ENCODE results near the gene ADCY5.

The ADCY5 gene

DNA sequence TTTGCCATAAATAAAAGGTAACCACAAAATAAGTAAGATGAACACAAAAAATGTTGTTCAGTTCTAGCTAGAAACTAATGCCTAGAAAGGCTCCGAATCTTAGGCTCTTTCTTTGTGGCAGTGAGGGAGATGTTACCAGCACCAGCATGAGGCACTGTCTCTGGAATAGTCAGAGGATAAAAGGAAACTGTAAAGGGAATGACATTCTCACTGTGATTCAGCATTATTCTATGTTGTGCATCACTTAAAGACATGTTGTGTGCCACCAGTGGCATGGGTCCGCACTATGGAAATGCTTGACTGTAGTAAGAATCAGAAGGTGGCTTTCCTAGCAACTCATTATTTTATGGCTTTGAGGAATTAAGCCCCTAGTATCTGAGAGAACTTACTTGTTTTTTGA lies 176.3 kb downstream of the ADCY5 start:
- no peaks in the 10 kb centered on the region for H3K4me1 ChIP-seq (ENCODE audit: insufficient read depth, low read length)
- H3K79me2 ChIP-seq (ENCODE audit: insufficient read depth, low read length): no peaks in the 10 kb centered on the region
- H3K4me2 ChIP-seq (ENCODE audit: insufficient read depth, low read length): no peak overlapping the region
- H3K27me3 ChIP-seq (ENCODE audit: insufficient read depth, low read length, poor library complexity): no peaks in the 10 kb centered on the region
- no peaks in the 10 kb centered on the region for H3K9me3 ChIP-seq (ENCODE audit: insufficient read depth, low read length, severe bottlenecking)
- H3K4me3 ChIP-seq (ENCODE audit: low read depth in 1 of 2, low read length in 2 of 2): no peak overlapping the region
- peaks cover 15% of the 10 kb centered on the region; the same call in 1 of the 2 replicates for H3K36me3 ChIP-seq (ENCODE audit: insufficient read depth, low read length)
- no peaks in the 10 kb centered on the region for H4K20me1 ChIP-seq (ENCODE audit: insufficient read depth, low read length)
- DNase-seq (no peak), ATAC-seq (ENCODE audit: insufficient read depth, low read depth) (no peak)
- TF ChIP-seq, protein P1, sequence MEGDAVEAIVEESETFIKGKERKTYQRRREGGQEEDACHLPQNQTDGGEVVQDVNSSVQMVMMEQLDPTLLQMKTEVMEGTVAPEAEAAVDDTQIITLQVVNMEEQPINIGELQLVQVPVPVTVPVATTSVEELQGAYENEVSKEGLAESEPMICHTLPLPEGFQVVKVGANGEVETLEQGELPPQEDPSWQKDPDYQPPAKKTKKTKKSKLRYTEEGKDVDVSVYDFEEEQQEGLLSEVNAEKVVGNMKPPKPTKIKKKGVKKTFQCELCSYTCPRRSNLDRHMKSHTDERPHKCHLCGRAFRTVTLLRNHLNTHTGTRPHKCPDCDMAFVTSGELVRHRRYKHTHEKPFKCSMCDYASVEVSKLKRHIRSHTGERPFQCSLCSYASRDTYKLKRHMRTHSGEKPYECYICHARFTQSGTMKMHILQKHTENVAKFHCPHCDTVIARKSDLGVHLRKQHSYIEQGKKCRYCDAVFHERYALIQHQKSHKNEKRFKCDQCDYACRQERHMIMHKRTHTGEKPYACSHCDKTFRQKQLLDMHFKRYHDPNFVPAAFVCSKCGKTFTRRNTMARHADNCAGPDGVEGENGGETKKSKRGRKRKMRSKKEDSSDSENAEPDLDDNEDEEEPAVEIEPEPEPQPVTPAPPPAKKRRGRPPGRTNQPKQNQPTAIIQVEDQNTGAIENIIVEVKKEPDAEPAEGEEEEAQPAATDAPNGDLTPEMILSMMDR (IDR thresholded peaks at IDR 0.05; ENCODE audit: borderline replicate concordance, extremely low read depth, low read length, poor library complexity, severe bottlenecking): no peak
- no peak for TF ChIP-seq EZH2 (IDR thresholded peaks at IDR 0.05; ENCODE audit: borderline replicate concordance, low read depth, low read length, severe bottlenecking)
- H3K9ac ChIP-seq (ENCODE audit: low read depth, low read length): no peak overlapping the region
- no peak overlapping the region for H2AFZ ChIP-seq (ENCODE audit: low read depth, low read length)
- H3K27ac ChIP-seq (ENCODE audit: low read length): no peak overlapping the region

DNA sequence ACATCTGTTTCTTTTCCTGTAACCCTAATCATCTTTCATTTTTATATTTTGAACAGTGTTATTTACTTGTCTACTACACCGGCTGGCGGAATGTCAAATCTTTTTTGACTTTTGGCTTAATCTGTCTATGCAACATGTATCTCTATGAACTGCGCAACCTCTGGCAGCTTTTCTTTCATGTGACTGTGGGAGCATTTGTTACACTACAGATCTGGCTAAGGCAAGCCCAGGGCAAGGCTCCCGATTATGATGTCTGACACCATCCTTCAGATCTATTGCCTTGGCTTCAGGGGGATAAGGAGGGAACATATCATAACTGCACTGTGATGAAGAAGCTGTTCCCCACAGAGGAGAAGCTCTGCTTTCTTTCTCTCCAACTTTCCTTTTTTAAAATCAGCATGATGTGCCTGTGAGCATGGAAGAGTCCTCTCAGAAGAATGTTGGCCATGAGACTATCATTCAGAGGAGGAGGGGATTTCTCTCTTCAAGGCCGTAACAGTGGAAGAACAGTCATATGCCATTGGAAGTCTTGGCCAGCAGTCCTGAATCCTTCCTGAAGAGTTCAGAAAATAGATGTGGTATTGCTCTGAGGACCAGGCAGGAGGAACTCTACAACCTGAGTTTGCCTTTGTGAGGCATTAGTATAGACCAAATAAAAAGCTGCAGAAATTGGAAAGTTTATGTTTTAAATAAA lies 177.3 kb downstream of the ADCY5 start:
- H3K4me3 ChIP-seq (ENCODE audit: low read depth in 1 of 2, low read length in 2 of 2): no peak overlapping the region
- no peaks in the 10 kb centered on the region for H3K27me3 ChIP-seq (ENCODE audit: insufficient read depth, low read length, poor library complexity)
- H3K4me1 ChIP-seq (ENCODE audit: insufficient read depth, low read length): no peaks in the 10 kb centered on the region
- no peaks in the 10 kb centered on the region for H4K20me1 ChIP-seq (ENCODE audit: insufficient read depth, low read length)
- no peak overlapping the region for H3K27ac ChIP-seq (ENCODE audit: low read length)
- no peak for DNase-seq
- no peak overlapping the region for H2AFZ ChIP-seq (ENCODE audit: low read depth, low read length)
- ATAC-seq (ENCODE audit: insufficient read depth, low read depth): no peak
- TF ChIP-seq, protein P1 (IDR thresholded peaks at IDR 0.05; ENCODE audit: borderline replicate concordance, extremely low read depth, low read length, poor library complexity, severe bottlenecking): no peak
- TF ChIP-seq EZH2 (IDR thresholded peaks at IDR 0.05; ENCODE audit: borderline replicate concordance, low read depth, low read length, severe bottlenecking): no peak
- H3K4me2 ChIP-seq (ENCODE audit: insufficient read depth, low read length): no peak overlapping the region
- H3K36me3 ChIP-seq (ENCODE audit: insufficient read depth, low read length): peaks cover 18% of the 10 kb centered on the region; the same call in 1 of the 2 replicates
- H3K9me3 ChIP-seq (ENCODE audit: insufficient read depth, low read length, severe bottlenecking): no peaks in the 10 kb centered on the region
- H3K9ac ChIP-seq (ENCODE audit: low read depth, low read length): no peak overlapping the region
- H3K79me2 ChIP-seq (ENCODE audit: insufficient read depth, low read length): no peaks in the 10 kb centered on the region

DNA sequence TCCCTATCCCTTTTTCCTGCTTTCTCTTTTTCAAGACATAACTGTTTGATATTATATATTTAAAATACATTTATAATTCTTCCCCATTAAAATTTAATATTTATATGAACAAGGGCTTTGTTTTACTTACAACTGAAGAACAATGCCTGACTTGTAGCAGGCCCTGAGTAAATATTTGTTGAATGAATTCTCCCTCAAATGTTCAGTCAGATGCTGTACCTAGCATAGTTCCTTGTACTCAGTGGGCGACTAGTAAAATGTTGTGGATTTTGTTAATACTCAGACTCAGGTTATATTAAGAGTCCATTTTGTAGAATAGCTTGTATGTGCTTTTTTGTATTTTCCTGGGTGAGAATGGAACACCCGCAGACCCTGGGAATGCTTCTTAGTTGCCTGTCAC lies 178.1 kb downstream of the ADCY5 start:
- Histone ChIP-seq H3K9ac (ENCODE audit: low read depth, low read length) (no peak overlapping the region), H2AFZ (ENCODE audit: low read depth, low read length) (no peak overlapping the region), H4K20me1 (ENCODE audit: insufficient read depth, low read length) (no peaks in the 10 kb centered on the region), H3K4me1 (ENCODE audit: insufficient read depth, low read length) (no peaks in the 10 kb centered on the region), H3K4me3 (ENCODE audit: low read depth in 1 of 2, low read length in 2 of 2) (no peak overlapping the region), H3K4me2 (ENCODE audit: insufficient read depth, low read length) (no peak overlapping the region), H3K27me3 (ENCODE audit: insufficient read depth, low read length, poor library complexity) (no peaks in the 10 kb centered on the region), H3K9me3 (ENCODE audit: insufficient read depth, low read length, severe bottlenecking) (no peaks in the 10 kb centered on the region), H3K27ac (ENCODE audit: low read length) (no peak overlapping the region), H3K79me2 (ENCODE audit: insufficient read depth, low read length) (no peaks in the 10 kb centered on the region), H3K36me3 (ENCODE audit: insufficient read depth, low read length) (peaks cover 19% of the 10 kb centered on the region; the same call in 1 of the 2 replicates)
- no peak for DNase-seq
- TF ChIP-seq, protein P1 (IDR thresholded peaks at IDR 0.05; ENCODE audit: borderline replicate concordance, extremely low read depth, low read length, poor library complexity, severe bottlenecking): no peak
- no peak for TF ChIP-seq EZH2 (IDR thresholded peaks at IDR 0.05; ENCODE audit: borderline replicate concordance, low read depth, low read length, severe bottlenecking)
- ATAC-seq (ENCODE audit: insufficient read depth, low read depth): no peak
